Right renal pelvis (tissue), 4 donors: ENCODE results near the gene SLC22A13. TPM values are rescaled to one million over a fixed set of nuclear protein-coding genes. Genes with fewer than 3 reads are reported as not detected.

Experiments used
- DNase-seq, 4 donors: peaks; one replicate each; pipeline ENCODE4 v3.0.0-alpha.2; 2013; ENCODE audit warnings: low read depth in 4 of 4, low spot score in 3 of 4, missing footprints in 1 of 4
- polyA plus RNA-seq, 4 donors: library from polyadenylated mRNA; unstranded; fragments of 120-200 nt; gene quantifications; one replicate each; pipeline ENCODE4 v1.2.1, GENCODE V29; 2013; ENCODE audit not compliant: insufficient read length in 4 of 4

Gene SLC22A13
- polyA plus RNA-seq, 4 donors: 1.6 to 4.1 (median 2.5) TPM

GRCh38 chr3:38327335-38328009 lies 61.9 kb downstream of the SLC22A13 start:
- no peak for DNase-seq

Other genes with a start within 250 kb of the SLC22A13 start
- 10 to 100 TPM; 20.0 to 22.7 (median 21.6) TPM for gene PLCD1, start 236.2 kb upstream of the SLC22A13 start, polyA plus RNA-seq
- 1 to 10 TPM in 2 of 4 donors, under 1 TPM in 2; 0.54 to 1.4 (median 0.85) TPM for gene DLEC1, start 226.6 kb upstream of the SLC22A13 start, polyA plus RNA-seq
- gene ACAA1, start 128.7 kb upstream of the SLC22A13 start, polyA plus RNA-seq: 100 to 1,000 TPM; 114 to 143 (median 128) TPM
- gene MYD88, start 127.2 kb upstream of the SLC22A13 start, polyA plus RNA-seq: 10 to 100 TPM; 26.6 to 28.8 (median 27.6) TPM
- gene OXSR1, start 100.3 kb upstream of the SLC22A13 start, polyA plus RNA-seq: 10 to 100 TPM; 48.1 to 51.2 (median 49.7) TPM
- under 1 TPM; 0.32 to 0.57 (median 0.42) TPM for gene SLC22A14, start 16.5 kb downstream of the SLC22A13 start, polyA plus RNA-seq
- gene XYLB, start 81.0 kb downstream of the SLC22A13 start, polyA plus RNA-seq: 10 to 100 TPM in 2 of 4 donors, 1 to 10 TPM in 2; 9.3 to 11.0 (median 10.0) TPM
- gene ACVR2B, start 188.1 kb downstream of the SLC22A13 start, polyA plus RNA-seq: 10 to 100 TPM; 15.5 to 18.6 (median 16.8) TPM
- 10 to 100 TPM; 11.7 to 16.2 (median 14.1) TPM for gene EXOG, start 230.5 kb downstream of the SLC22A13 start, polyA plus RNA-seq